Measurements from ENCODE around the gene PCOLCE2.

DNA sequence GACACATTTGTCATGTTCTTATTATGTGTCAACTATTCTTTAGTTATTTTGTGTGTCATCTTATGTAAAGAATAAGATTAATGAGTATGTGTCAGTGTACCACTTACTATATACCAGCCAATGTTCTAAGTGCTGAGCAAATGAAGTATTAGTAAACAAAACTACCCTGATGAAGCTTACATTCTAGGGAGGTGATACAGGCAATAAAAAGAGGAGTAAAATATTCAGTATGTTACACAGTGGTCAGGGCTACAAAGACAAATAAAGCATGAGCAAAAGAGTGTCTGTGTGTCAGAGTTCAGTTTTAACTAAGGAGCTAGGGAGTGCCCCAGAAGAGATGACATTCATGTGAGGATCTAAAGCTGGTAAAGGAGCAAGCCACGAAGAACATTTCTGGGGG, 86.0 kb downstream of the PCOLCE2 start:
- TF ChIP-seq, protein P1, sequence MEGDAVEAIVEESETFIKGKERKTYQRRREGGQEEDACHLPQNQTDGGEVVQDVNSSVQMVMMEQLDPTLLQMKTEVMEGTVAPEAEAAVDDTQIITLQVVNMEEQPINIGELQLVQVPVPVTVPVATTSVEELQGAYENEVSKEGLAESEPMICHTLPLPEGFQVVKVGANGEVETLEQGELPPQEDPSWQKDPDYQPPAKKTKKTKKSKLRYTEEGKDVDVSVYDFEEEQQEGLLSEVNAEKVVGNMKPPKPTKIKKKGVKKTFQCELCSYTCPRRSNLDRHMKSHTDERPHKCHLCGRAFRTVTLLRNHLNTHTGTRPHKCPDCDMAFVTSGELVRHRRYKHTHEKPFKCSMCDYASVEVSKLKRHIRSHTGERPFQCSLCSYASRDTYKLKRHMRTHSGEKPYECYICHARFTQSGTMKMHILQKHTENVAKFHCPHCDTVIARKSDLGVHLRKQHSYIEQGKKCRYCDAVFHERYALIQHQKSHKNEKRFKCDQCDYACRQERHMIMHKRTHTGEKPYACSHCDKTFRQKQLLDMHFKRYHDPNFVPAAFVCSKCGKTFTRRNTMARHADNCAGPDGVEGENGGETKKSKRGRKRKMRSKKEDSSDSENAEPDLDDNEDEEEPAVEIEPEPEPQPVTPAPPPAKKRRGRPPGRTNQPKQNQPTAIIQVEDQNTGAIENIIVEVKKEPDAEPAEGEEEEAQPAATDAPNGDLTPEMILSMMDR (IDR thresholded peaks at IDR 0.05) = no peak
- TF ChIP-seq POLR2A (IDR thresholded peaks at IDR 0.05) = no peak

Measured in right lobe of liver (tissue), 4 donors.